Right ventricle myocardium superior (tissue), 1 donor: Measurements from ENCODE around the gene CTBP2. TPM values are rescaled to one million over a fixed set of nuclear protein-coding genes. Genes with fewer than 3 reads are reported as not detected.

Experiments used
- ATAC-seq: fragments of 200-7000 bp; cut with Tn5 transposase; one replicate; pipeline ENCODE4 v1.9.1; 2020; ENCODE audit warnings: mild to moderate bottlenecking; ENCODE audit not compliant: poor library complexity
- DNase-seq: peaks from one replicate; pipeline ENCODE4 v3.0.0-alpha.2; 2020
- intact Hi-C: fragments of 100-400 bp; cut with DNase I; formaldehyde crosslinking; loops from one replicate; pipeline ENCODE4 v1.11.2; 2022
- total RNA-seq: library from RNA; stranded (reverse); fragmentation: NEBNext Ultra II Directional; extraction: Animal tissue kit (Norgen Biotek cat#: 25700); gene quantifications from one replicate; pipeline ENCODE4 v1.2.1, GENCODE V29; 2021
- donor health status: DM: no; HTN: yes; CAD: no; lungs with severe emphysema.

Gene CTBP2
- total RNA-seq, 1 donor from 2014 or later: 29.4 TPM

DNA sequence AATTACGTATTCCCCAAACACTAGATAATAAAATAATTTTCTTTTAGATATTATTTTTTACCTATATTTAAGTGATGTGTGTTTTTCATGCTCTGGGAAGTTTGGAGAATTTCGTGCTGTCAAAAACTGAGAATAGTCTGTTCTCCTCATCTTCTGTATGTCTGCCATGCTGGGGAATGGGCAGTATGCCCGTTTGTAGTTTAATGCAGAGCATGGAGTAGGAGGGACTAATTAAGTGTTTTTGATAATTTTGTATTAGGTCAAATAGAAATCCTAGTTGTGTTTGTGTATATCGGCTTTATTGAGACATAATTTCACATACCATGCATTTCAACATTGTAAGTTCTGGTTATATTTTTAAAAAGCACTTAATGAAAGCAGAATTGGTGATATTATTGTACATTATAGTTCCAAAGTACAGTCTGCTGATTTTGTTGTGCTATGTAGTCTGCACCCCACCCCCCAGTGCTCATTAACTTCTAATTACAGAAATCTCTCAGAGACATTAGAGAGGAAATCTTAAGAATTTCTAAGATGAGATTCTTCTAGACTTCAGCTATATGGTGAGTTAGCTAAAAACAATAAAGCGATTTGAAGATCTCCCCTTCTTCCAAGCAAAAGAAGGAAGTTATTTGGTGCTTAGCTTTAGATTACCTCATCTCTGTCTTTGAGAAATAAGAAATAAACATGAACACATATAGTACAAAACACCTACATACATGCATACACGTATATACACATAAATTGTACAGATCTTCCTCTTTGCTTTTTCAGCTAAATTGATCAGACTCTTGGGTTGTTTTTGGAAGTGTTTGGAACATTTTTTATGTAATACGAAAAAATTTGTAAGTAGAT is 196.3 kb downstream of the CTBP2 start:
- intact Hi-C loops: no loop called here

DNA sequence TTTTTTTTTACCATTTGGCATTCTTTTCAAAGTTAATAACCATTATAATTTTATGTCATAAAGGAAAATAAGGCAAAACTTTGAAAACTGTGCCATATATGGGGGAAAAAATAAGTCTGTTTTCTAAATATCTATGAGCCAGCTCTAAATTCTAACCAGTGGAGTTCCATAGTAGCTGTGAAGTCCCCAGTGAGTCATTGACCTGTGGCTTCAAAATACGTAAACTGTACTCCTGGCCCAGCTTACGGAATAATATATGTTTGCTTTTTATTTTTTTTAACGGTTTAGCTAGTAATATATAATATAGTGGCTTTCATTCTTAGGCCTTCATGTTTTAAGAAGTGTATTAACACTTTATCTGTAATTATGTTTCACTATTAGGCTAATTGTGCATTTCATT is 197.9 kb downstream of the CTBP2 start:
- intact Hi-C loops: no loop called here
- no peak for ATAC-seq
- no peak for DNase-seq

More for the DNA sequence above, 196.3 kb downstream of the CTBP2 start:
- no peak for ATAC-seq
- no peak for DNase-seq

DNA sequence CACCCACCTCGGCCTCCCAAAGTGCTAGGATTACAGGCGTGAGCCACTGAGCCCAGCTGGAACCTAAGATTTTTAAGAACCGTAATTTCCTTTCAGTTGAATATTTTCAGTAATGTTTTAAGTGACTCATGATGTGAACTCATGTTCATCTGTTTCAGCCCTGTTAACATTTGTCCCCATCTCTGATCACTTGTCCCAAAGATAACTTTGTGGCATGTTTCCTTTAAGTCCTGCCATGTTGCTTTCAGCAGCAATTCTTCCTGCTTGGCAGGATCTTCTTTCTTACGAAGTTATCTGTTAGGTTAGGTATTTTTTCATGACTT is 199.2 kb downstream of the CTBP2 start:
- no peak for DNase-seq
- intact Hi-C loops: no loop called here
- no peak for ATAC-seq

DNA sequence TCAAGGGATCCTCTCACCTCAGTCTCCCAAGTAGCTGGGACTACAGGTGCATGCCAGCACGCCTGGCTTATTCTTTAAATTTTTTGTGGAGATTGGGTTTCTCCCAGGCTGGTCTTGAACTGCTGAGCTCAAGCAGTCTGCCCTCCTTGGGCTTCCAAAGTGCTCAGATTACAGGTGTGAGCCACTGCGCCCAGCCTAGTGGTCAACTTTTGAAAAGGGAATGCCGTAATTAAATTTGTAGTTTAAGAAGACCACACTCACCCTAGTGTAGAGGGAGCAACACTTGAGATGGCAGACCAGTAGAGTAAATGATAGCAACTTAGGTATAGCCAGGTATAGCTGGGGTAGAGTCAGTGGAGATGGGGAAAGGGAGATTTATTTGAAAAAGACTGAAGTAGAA is 200.8 kb downstream of the CTBP2 start:
- DNase-seq: no peak
- intact Hi-C loops: no loop called here
- no peak for ATAC-seq

DNA sequence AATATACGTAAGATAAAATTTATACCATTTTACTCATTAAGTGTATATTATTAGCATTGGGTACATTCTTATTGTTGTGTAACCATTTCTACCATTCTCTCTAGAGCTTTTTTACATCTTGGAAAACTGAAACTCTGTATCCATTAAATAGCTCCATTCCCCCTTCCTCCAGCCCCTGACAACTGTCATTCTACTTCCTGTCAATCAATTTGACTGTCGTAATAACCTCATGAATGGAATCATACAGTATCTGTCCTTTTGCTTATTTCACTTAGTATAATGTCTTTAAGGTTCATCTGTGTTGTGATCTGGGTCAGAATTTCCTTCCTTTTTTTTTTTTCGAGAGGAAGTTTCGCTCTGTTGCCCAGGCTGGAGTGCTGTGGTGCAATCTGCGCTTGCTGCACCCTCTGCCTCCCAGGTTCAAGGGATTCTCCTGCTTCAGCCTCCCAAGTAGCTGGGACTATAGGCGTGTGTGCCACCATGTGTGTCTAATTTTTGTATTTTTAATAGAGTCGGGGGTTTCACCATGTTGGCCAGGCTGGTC is 202.9 kb downstream of the CTBP2 start:
- intact Hi-C loops: no loop called here
- no peak for DNase-seq
- ATAC-seq: peak; percentile 34

DNA sequence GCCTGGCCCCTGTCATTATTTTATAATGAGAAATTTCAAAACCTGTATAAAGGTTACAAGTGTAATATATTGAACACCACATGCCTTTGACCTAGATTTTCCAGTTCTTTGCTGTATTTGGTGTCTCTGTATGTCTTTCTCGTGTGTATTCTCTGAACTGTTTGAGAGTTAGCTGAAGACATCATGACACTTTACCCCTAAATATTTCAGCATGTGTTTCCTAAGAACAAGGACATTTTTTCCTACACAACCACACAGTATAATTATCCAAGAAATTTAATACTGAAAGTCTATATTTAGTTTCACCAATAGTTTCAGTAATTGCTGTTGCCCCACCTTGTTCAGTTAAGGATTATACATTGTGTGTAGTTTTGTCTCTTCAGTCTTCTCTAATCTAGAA is 203.6 kb downstream of the CTBP2 start:
- no peak for DNase-seq
- ATAC-seq: no peak
- intact Hi-C loops: no loop called here

DNA sequence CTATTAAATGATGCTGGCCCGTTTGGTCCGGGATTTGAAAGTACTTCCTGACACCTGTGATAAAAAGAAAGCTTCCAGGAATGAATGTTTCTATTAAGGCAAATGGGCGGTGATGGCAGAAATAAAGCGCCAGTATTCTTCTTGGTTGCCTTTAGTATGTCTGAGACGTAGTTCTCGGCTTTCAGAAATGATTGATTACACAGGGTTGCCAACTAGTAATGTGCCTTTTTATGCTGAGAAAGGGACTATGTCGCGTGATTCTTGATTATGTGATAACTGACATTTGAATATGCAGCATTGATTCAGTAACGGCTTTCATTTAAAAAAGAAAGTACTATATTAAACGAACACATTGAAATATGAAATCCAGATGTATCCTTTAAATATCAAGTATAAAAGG is 204.5 kb downstream of the CTBP2 start:
- intact Hi-C loops: no loop called here
- no peak for DNase-seq
- no peak for ATAC-seq

DNA sequence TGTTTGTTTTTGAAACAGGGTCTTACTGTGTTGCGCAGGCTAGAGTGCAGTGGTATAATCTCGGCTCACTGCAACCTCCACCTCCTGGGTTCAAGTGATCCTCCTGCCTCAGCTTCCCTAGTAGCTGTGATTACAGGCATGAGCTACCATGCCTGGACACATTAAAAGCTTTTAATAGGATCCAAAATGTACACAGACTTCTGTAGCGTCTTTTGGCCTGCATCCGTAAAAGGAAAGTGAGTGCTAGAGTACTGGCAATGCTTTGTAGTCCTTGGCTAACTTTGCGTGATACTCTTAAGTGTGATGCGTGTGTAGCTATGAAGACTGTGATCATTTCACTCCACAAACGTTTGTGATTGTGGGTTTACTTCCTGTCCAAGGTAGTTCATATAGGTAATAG is 205.1 kb downstream of the CTBP2 start:
- peak; percentile 28 for ATAC-seq
- intact Hi-C loops: no loop called here
- no peak for DNase-seq

DNA sequence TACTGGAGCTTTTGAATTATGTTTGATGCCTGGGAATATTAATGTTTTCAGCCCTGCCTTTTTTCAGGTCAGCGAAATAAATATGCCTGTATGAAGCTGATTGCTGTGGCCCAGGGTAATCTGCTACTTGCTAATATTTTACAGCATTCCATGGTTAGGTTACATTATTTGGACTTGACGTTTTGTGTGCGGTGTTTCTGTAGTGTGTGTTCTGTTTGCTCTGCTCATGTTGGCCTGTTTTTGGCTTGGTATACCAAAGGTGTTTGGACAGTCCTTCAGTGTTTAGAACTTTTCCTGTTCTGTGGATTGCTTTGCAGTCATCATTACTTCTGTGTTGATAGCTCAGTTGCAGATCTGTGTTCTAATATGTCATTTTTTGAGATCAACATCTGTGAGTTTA is 206.9 kb downstream of the CTBP2 start:
- ATAC-seq (no peak), DNase-seq (no peak)
- intact Hi-C loops: no loop called here

DNA sequence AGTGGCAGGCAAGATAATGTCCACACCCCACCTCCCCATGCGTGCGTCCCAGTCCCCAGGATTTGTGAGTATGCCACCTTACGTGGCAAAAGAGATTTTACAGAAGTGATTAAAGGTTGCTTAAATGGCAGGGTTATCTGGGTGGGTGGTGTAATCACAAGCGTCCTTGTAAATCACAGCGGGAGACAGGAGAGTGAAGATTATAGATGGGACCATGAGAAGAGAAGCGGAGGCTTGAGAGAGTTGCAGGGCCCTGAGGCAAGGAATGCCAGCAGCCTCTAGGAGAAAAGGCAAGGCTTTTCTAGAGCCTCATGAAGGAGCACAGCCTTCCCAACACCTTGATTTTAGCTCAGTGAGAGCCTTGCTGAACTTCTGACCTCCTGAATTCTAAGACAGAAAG is 208.2 kb downstream of the CTBP2 start:
- DNase-seq (no peak), ATAC-seq (no peak)
- intact Hi-C loops: no loop called here

DNA sequence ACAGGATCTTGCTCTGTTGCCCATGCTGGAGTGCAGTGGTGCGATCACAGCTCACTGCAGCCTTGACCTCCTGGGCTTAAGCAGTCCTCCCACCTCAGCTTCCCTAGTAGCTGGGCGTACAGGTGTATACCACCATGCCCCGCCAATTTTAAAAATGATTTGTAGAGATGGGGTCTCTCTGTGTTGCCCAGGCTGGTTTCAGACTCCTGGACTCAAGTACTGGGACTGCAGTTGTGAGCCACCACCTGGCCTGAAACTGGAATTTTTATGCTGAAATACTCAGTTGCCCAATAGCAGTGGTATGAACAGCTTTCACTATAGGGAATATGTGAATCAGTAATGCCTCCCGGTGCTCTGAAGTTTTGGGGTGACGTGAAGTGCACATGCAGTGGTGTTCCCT is 210.8 kb downstream of the CTBP2 start:
- ATAC-seq (no peak), DNase-seq (no peak)
- intact Hi-C loops: no loop called here

DNA sequence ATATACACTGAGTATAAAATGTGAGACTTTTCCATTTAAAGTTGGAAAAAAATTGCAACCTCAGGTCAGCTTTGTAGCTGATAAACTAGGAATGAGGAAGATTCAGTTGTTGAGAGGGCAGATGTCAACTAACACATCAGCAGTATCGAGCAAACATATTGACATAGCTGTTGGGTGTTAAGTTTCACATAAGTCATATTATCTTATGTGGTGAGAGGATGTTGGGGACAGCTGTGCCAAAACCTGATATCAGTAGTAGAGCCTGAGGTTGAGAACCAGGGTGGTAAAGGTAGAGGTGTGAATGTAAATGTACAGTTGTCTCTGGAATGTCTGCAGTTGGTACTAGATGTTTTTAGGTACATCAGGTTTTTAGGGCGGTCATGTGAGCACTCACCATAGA is 213.4 kb downstream of the CTBP2 start:
- ATAC-seq (peak; percentile 25), DNase-seq (no peak)
- intact Hi-C loops: no loop called here

DNA sequence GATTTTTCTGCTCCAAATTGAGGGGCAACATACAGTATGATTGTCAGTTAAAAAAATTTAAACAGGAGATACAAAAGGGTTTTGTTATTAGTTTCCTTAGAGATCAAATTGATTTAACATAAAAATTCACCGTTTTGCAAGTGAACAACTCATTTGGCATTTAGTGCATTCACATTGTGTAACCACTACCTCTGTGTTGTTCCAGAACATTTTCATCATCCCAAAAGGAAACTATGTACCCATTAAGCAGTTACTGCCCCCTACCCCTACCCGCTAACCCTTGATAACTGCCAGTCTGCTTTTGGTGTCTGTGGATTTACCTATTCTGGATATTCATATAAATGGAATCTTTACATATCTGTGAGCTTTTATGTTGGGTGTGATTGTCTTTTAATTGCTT is 215.4 kb downstream of the CTBP2 start:
- DNase-seq: no peak
- intact Hi-C loops: no loop called here
- ATAC-seq: no peak

DNA sequence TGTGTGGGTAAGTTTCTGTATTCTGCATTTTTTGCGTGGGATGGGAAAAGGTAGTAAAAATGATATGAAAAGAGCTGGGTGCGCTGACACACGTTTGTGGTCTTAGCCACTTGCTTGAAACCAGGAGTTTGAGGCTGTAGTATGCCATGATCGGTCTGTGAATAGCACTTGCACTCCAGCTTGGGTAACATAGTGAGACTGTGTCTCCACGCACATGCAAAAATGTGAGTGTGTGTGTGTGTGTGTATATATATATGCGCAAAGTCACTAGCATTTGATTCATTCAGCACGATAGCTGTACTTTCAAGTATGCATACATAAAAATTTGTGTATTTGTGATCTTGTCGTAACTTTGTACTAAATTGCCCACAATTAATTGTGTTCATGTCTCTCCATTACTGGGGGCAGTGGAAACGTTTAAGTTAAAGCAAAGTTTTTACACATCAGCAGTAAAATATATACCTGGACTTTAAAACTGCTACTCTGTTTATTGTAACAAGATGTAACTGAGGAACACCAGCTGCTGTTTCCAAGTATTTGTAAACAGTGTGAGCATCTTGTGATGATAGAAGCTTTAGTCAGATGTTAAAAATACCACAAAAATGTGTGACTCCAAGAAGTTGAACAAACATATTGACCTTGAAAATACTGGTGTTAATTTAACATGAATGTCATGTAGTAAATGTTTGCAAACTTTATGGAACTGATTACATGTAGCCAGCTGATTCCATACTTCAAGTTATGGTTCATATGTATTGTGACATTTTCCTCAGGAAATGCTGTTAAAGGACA is 216.9 kb downstream of the CTBP2 start:
- DNase-seq (no peak), ATAC-seq (peak; percentile 37)
- intact Hi-C loops: no loop called here

DNA sequence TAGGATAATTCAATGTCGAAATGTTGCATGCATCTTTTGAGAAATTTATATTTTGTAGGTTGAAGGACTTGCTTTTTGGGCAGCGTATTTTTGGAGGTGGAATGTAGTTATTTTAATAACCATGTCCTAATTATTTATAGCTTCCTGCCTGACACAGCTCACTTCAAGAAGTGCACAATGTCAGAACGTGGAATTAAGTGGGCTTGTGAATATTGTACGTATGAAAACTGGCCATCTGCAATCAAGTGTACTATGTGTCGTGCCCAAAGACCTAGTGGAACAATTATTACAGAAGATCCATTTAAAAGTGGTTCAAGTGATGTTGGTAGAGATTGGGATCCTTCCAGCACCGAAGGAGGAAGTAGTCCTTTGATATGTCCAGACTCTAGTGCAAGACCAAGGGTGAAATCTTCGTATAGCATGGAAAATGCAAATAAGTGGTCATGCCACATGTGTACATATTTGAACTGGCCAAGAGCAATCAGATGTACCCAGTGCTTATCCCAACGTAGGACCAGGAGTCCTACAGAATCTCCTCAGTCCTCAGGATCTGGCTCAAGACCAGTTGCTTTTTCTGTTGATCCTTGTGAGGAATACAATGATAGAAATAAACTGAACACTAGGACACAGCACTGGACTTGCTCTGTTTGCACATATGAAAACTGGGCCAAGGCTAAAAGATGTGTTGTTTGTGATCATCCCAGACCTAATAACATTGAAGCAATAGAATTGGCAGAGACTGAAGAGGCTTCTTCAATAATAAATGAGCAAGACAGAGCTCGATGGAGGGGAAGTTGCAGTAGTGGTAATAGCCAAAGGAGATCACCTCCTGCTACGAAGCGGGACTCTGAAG is 217.8 kb downstream of the CTBP2 start:
- DNase-seq: no peak
- ATAC-seq: peak; percentile 43
- intact Hi-C loops: no loop called here

DNA sequence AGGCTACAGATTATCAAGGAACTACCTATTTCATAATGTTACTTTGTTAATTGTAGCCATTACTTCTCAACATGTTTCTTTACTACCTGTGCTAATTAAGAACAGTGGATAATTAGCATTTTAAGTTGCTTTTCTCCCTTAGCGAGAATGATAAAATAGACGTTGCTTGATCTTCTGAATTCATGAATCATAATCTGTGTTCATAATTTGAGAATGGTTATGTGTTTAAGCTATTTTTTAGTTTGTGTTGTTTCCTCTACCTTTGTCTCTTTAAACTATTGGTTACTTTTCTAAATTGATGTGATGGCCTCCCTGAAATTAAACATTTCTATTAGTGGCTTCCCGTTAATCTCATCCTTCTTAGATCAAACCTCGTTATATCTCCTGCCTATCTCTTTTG is 218.5 kb downstream of the CTBP2 start, which contains the start of gene ZRANB1:
Gene ZRANB1, plus strand, starts transcription at position 301 of the 400 bp plus-strand sequence. CDS start 371 bp downstream, outside the sequence.
- ATAC-seq (no peak), DNase-seq (no peak)
- intact Hi-C loops: no loop called here

DNA sequence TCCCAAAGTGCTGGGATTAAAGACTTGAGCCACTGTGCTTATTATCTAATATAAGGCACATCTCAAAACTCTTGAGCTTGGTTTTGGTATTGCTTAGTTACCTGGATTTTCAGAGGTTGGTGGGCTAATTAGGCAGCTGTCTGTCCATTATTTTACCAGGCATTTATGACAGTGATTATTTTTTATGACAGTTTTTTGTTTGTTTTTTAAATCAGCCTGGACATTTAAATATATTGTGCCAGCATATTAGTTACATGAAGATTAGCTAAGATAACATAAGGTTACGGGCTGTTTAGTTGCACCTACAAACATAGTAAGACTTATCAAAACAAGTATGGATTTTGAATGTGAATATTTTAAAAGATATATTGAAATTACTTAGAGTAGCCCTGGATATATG is 221.1 kb downstream of the CTBP2 start:
- intact Hi-C loops: no loop called here
- no peak for DNase-seq
- ATAC-seq: no peak

DNA sequence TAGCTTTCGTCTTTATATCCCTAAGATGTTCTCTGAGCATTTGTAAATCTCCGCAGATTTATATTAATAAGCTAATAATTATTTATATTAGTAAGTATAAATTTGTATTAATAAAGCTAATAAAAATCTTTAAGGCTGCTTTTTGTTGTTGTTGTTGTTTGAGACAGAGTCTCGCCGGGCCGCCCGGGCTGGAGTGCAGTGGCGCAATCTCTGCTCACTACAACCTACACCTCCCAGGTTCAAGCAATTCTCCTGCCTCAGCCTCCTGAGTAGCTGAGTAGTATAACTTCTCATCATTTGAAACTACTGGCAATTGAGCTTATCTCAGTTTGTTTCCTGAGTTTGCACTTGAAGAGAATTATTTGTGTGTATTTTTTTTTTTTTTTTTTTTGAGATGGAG is 223.6 kb downstream of the CTBP2 start:
- DNase-seq (no peak), ATAC-seq (no peak)
- intact Hi-C loops: no loop called here

DNA sequence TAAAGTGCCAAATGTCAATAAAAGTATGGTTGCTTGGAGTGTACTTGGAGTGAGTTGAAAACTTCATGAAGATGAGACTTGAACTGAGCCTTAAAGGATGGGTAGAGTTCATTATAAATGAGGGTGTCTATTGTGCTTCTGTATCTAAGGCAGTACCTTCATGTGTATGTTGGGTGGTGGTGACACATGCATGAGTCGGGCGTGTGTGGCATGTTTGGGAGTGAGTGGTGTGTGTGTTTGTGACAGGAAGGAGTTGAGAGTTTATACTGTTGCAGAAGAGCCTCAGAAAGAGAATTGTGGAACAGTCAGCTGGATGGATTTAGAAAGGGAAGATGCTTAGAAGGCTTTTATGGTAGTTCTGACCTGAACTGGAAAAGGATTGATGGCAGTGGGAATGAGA is 224.4 kb downstream of the CTBP2 start:
- intact Hi-C loops: no loop called here
- DNase-seq (no peak), ATAC-seq (no peak)
